Colonic mucosa (tissue), 4 donors: ENCODE results near the gene LHCGR. TPM values are rescaled to one million over a fixed set of nuclear protein-coding genes. Genes with fewer than 3 reads are reported as not detected.

Source experiments
- DNase-seq: peaks from one replicate; pipeline ENCODE4 v3.0.0-alpha.2; 2020
- H3K27ac ChIP-seq: fragments of 200-600 bp; one replicate; pipeline ENCODE4 v1.8.0; 2021
- H3K27me3 ChIP-seq: fragments of 200-600 bp; one replicate; pipeline ENCODE4 v1.8.0; 2021
- H3K36me3 ChIP-seq: fragments of 200-600 bp; one replicate; pipeline ENCODE4 v1.8.0; 2021
- H3K4me1 ChIP-seq: fragments of 200-600 bp; one replicate; pipeline ENCODE4 v1.8.0; 2021; ENCODE audit warnings: mild to moderate bottlenecking
- H3K4me3 ChIP-seq: fragments of 200-600 bp; one replicate; pipeline ENCODE4 v1.8.0; 2021
- H3K9ac ChIP-seq, 2 donors: one replicate each; pipeline ENCODE4 v1.7.0; 2013; ENCODE audit warnings: control low read depth in 2 of 2, low read depth in 2 of 2, low read length in 2 of 2
- H3K9me3 ChIP-seq: fragments of 200-600 bp; one replicate; pipeline ENCODE4 v1.8.0; 2021
- CTCF ChIP-seq: fragments of 200-600 bp; IDR thresholded peaks from one replicate; pipeline ENCODE4 v1.8.0; 2022; ENCODE audit warnings: antibody characterized with exemption, mild to moderate bottlenecking
- intact Hi-C: fragments of 100-400 bp; cut with DNase I; formaldehyde crosslinking; loops from one replicate; pipeline ENCODE4 v1.14.1; 2022
- total RNA-seq, 2 donors: library from RNA; stranded (reverse); fragmentation: NEBNext Ultra II Directional in 1 of 2; extraction: Animal tissue kit (Norgen Biotek cat#: 25700) in 1 of 2; gene quantifications; one replicate each; pipeline ENCODE4 v1.2.1, GENCODE V29; 2021
- donor health status: healthy.
- donor health status: DM: no; HTN: no; CAD: no.
- donor health status: DM: no; HTN: no; CAD: no.

LHCGR gene
- total RNA-seq, 2 donors from 2014 or later = not detected

- Histone ChIP-seq H3K4me3 (no peak overlapping the region), H3K27me3 (no peaks in the 10 kb centered on the region), H3K9ac (no peak overlapping the region), H3K36me3 (no peaks in the 10 kb centered on the region), H3K4me1 (no peaks in the 10 kb centered on the region), H3K9me3 (no peaks in the 10 kb centered on the region), H3K27ac (no peak overlapping the region)
- DNase-seq = no peak
- intact Hi-C loops = no loop called here
- no peak for TF ChIP-seq CTCF
Observed at GRCh38 chr2:48696881-48697280, 58.6 kb downstream of the LHCGR start.

- no peaks in the 10 kb centered on the region for H3K27me3 ChIP-seq
- H3K4me1 ChIP-seq = no peaks in the 10 kb centered on the region
- H3K4me3 ChIP-seq = no peak overlapping the region
- intact Hi-C loops = no loop called here
- no peak for DNase-seq
- TF ChIP-seq CTCF = no peak
- no peak overlapping the region for H3K27ac ChIP-seq
- H3K9ac ChIP-seq = no peak overlapping the region
- H3K9me3 ChIP-seq = no peaks in the 10 kb centered on the region
- H3K36me3 ChIP-seq = no peaks in the 10 kb centered on the region
Observed at GRCh38 chr2:48695991-48696390, 59.5 kb downstream of the LHCGR start.

- Histone ChIP-seq H3K9me3 (no peaks in the 10 kb centered on the region), H3K4me1 (no peaks in the 10 kb centered on the region), H3K27me3 (no peaks in the 10 kb centered on the region), H3K4me3 (no peak overlapping the region), H3K27ac (no peak overlapping the region), H3K36me3 (no peaks in the 10 kb centered on the region), H3K9ac (no peak overlapping the region)
- intact Hi-C loops = no loop called here
- no peak for TF ChIP-seq CTCF
- DNase-seq = no peak
Observed at GRCh38 chr2:48694149-48694548, 61.4 kb downstream of the LHCGR start.

GRCh38 chr2:48693645-48694044 lies 61.9 kb downstream of the LHCGR start:
- no peaks in the 10 kb centered on the region for H3K4me1 ChIP-seq
- no peak for DNase-seq
- H3K9me3 ChIP-seq = no peaks in the 10 kb centered on the region
- intact Hi-C loops = no loop called here
- H3K27ac ChIP-seq = no peak overlapping the region
- H3K36me3 ChIP-seq = no peaks in the 10 kb centered on the region
- H3K9ac ChIP-seq = no peak overlapping the region
- H3K4me3 ChIP-seq = no peak overlapping the region
- no peak for TF ChIP-seq CTCF
- no peaks in the 10 kb centered on the region for H3K27me3 ChIP-seq

- Histone ChIP-seq H3K36me3 (no peaks in the 10 kb centered on the region), H3K4me1 (no peaks in the 10 kb centered on the region), H3K4me3 (no peak overlapping the region), H3K27ac (no peak overlapping the region), H3K9me3 (no peaks in the 10 kb centered on the region), H3K27me3 (no peaks in the 10 kb centered on the region), H3K9ac (no peak overlapping the region)
- no peak for TF ChIP-seq CTCF
- intact Hi-C loops = no loop called here
- DNase-seq = no peak
Observed at GRCh38 chr2:48693066-48693465, 62.5 kb downstream of the LHCGR start.
